ENCODE results near the gene MEDAG. TPM values are rescaled to one million over a fixed set of nuclear protein-coding genes. Genes with fewer than 3 reads are reported as not detected.
A peak's percentile ranks its signal among the peaks of the same experiment; 100 is the strongest.

Gene MEDAG
- total RNA-seq, 1 donor: 46.7 TPM

GRCh38 chr13:30971575-30971974, 65.5 kb downstream of the MEDAG start:
- H3K4me2 ChIP-seq (ENCODE audit: insufficient read depth, low read length): peak overlapping the region; percentile 40
- peaks cover 18% of the 10 kb centered on the region for H3K4me1 ChIP-seq (ENCODE audit: insufficient read depth, low read length)
- H3K36me3 ChIP-seq (ENCODE audit: insufficient read depth, low read length): no peaks in the 10 kb centered on the region
- no peaks in the 10 kb centered on the region for H3K79me2 ChIP-seq (ENCODE audit: insufficient read depth, low read length)
- TF ChIP-seq CTCF (IDR thresholded peaks at IDR 0.05; ENCODE audit: extremely low read depth, low read depth, low read length): no peak
- no peaks in the 10 kb centered on the region for H4K20me1 ChIP-seq (ENCODE audit: insufficient read depth, low read length)
- H3K27ac ChIP-seq (ENCODE audit: low read depth, low read length): no peak overlapping the region
- H3K9me3 ChIP-seq (ENCODE audit: low read depth, low read length): no peaks in the 10 kb centered on the region
- no peaks in the 10 kb centered on the region for H3K27me3 ChIP-seq (ENCODE audit: insufficient read depth, low read length)
- H2AFZ ChIP-seq (ENCODE audit: low read length): peak overlapping the region; percentile 45
- H3K4me3 ChIP-seq (ENCODE audit: insufficient read depth, low read length): no peak overlapping the region
- DNase-seq (ENCODE audit: insufficient read length, low spot score, missing footprints): no peak

GRCh38 chr13:30972888-30973377, 66.9 kb downstream of the MEDAG start:
- no peak overlapping the region for H3K27ac ChIP-seq (ENCODE audit: low read depth, low read length)

DNA sequence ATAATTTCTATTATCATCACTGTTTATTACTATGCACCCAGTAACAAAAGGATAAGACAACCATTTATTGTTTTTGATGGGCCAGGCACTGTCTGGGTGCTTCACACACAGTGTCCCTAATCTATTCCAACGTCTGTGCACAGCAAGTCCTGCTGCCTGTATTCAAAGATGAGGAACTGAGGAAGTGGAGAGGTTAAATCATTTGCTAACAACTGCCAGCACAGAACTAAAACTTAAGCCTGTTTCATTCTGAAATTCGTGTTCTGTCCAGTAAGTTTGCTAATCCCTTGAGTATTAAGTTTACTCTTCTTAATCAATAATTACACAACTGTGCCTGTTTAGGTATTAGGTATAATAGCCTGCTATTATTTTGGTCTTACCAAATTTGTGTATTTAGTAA, 68.3 kb downstream of the MEDAG start:
- Histone ChIP-seq H3K4me3 (ENCODE audit: insufficient read depth, low read length) (no peak overlapping the region), H3K79me2 (ENCODE audit: insufficient read depth, low read length) (no peaks in the 10 kb centered on the region), H4K20me1 (ENCODE audit: insufficient read depth, low read length) (no peaks in the 10 kb centered on the region), H3K27ac (ENCODE audit: low read depth, low read length) (no peak overlapping the region), H3K36me3 (ENCODE audit: insufficient read depth, low read length) (no peaks in the 10 kb centered on the region), H2AFZ (ENCODE audit: low read length) (peak overlapping the region; percentile 36), H3K4me1 (ENCODE audit: insufficient read depth, low read length) (peaks cover 29% of the 10 kb centered on the region), H3K9me3 (ENCODE audit: low read depth, low read length) (no peaks in the 10 kb centered on the region), H3K4me2 (ENCODE audit: insufficient read depth, low read length) (no peak overlapping the region), H3K27me3 (ENCODE audit: insufficient read depth, low read length) (no peaks in the 10 kb centered on the region)
- TF ChIP-seq CTCF (IDR thresholded peaks at IDR 0.05; ENCODE audit: extremely low read depth, low read depth, low read length): no peak
- no peak for DNase-seq (ENCODE audit: insufficient read length, low spot score, missing footprints)

More at GRCh38 chr13:30972888-30973377, 66.9 kb downstream of the MEDAG start:
- H3K4me2 ChIP-seq (ENCODE audit: insufficient read depth, low read length): no peak overlapping the region
- DNase-seq (ENCODE audit: insufficient read length, low spot score, missing footprints): no peak
- H4K20me1 ChIP-seq (ENCODE audit: insufficient read depth, low read length): no peaks in the 10 kb centered on the region
- no peaks in the 10 kb centered on the region for H3K79me2 ChIP-seq (ENCODE audit: insufficient read depth, low read length)
- no peaks in the 10 kb centered on the region for H3K27me3 ChIP-seq (ENCODE audit: insufficient read depth, low read length)
- no peak for TF ChIP-seq CTCF (IDR thresholded peaks at IDR 0.05; ENCODE audit: extremely low read depth, low read depth, low read length)
- H3K36me3 ChIP-seq (ENCODE audit: insufficient read depth, low read length): no peaks in the 10 kb centered on the region
- H3K4me3 ChIP-seq (ENCODE audit: insufficient read depth, low read length): no peak overlapping the region
- no peaks in the 10 kb centered on the region for H3K9me3 ChIP-seq (ENCODE audit: low read depth, low read length)
- H3K4me1 ChIP-seq (ENCODE audit: insufficient read depth, low read length): peaks cover 27% of the 10 kb centered on the region
- H2AFZ ChIP-seq (ENCODE audit: low read length): no peak overlapping the region

Other genes starting within 250 kb of the MEDAG start
- gene ALOX5AP, start 170.7 kb upstream of the MEDAG start, total RNA-seq: 0.29 TPM in 1 of 2 replicates, not detected in the other
- not detected in 2 replicates for gene TEX26, start 26.4 kb downstream of the MEDAG start, total RNA-seq